CD4-positive, CD25-positive, alpha-beta regulatory T cell (primary cell): ENCODE measurements around the gene CABP4. TPM values are rescaled to one million over a fixed set of nuclear protein-coding genes. Genes with fewer than 3 reads are reported as not detected.

Experiments used
- ATAC-seq, 2 donors: fragments of 150-1000 bp; cut with Tn5 transposase; one replicate each; pipeline ENCODE4 v1.10.0; 2021; ENCODE audit warnings: low read depth in 2 of 2, moderate number of reproducible peaks in 2 of 2, moderate library complexity in 1 of 2
- DNase-seq, 3 donors: peaks; one replicate each; pipeline versions ENCODE4 v3.0.0 to v3.0.0-alpha.2; 2012 to 2022; ENCODE audit warnings: mixed read lengths in 1 of 3
- H3K27ac ChIP-seq: one replicate; pipeline ENCODE4 v1.7.0; 2013; ENCODE audit warnings: mild to moderate bottlenecking, low read length; ENCODE audit not compliant: insufficient read depth, poor library complexity, severe bottlenecking
- H3K27me3 ChIP-seq: one replicate; pipeline ENCODE4 v1.7.0; 2013; ENCODE audit warnings: low read length; ENCODE audit not compliant: control insufficient read depth, insufficient read depth
- H3K36me3 ChIP-seq: one replicate; pipeline ENCODE4 v1.7.0; 2013; ENCODE audit warnings: mild to moderate bottlenecking, low read length, moderate library complexity; ENCODE audit not compliant: control insufficient read depth, insufficient read depth
- H3K4me1 ChIP-seq: 2 replicates; pipeline ENCODE4 v1.7.0; 2013; ENCODE audit warnings: mild to moderate bottlenecking, low read length; ENCODE audit not compliant: insufficient read depth, control insufficient read depth, poor library complexity, severe bottlenecking
- H3K4me3 ChIP-seq: one replicate; pipeline ENCODE4 v1.7.0; 2013; ENCODE audit warnings: low read depth, mild to moderate bottlenecking, low read length, moderate library complexity
- H3K9me3 ChIP-seq, 2 experiments: 1 replicate in 1 of 2; 2 replicates in 1 of 2; pipeline ENCODE4 v1.7.0; 2013; ENCODE audit warnings: low read length in 2 of 2, mild to moderate bottlenecking in 1 of 2, moderate library complexity in 1 of 2; ENCODE audit not compliant: control insufficient read depth in 2 of 2
- H3K27ac Mint-ChIP-seq, 3 donors: one replicate each; pipeline ENCODE4 v1.8.0; 2020 to 2022; ENCODE audit warnings: mild to moderate bottlenecking in 3 of 3, mixed read lengths in 3 of 3, moderate library complexity in 2 of 3
- H3K27me3 Mint-ChIP-seq: one replicate; pipeline ENCODE4 v1.8.0; 2022; ENCODE audit warnings: mild to moderate bottlenecking, mixed read lengths
- H3K36me3 Mint-ChIP-seq: one replicate; pipeline ENCODE4 v1.8.0; 2020; ENCODE audit warnings: mixed read lengths
- H3K4me1 Mint-ChIP-seq, 4 donors: one replicate each; pipeline ENCODE4 v1.8.0; 2020 to 2022; ENCODE audit warnings: mixed read lengths in 4 of 4, mild to moderate bottlenecking in 1 of 4
- H3K4me3 Mint-ChIP-seq, 4 donors: one replicate each; pipeline ENCODE4 v1.8.0; 2020 to 2022; ENCODE audit warnings: mild to moderate bottlenecking in 4 of 4, mixed read lengths in 4 of 4, moderate library complexity in 3 of 4
- H3K9me3 Mint-ChIP-seq, 7 donors: one replicate each; pipeline ENCODE4 v1.8.0; 2020 to 2022; ENCODE audit warnings: mixed read lengths in 7 of 7, mild to moderate bottlenecking in 3 of 7, moderate library complexity in 2 of 7
- polyA plus RNA-seq, 4 donors: library from polyadenylated mRNA; unstranded; fragments of 300-500 nt; fragmentation: Illumina TruSeq; gene quantifications; one replicate each; pipeline ENCODE4 v1.2.3, GENCODE V29; 2021
- total RNA-seq: library from RNA; stranded (reverse); gene quantifications from one replicate; pipeline ENCODE4 v1.2.3, GENCODE V29; 2022

Gene CABP4
- total and polyA plus RNA-seq, 5 donors from 2014 or later, result 0.57 to 13.2 (median 0.96) TPM

- H3K9me3 Mint-ChIP-seq, result no peaks in the 10 kb centered on the region
- peaks cover 0 to 74% (median 25%) of the 10 kb centered on the region in 4 donors for H3K4me1 Mint-ChIP-seq
- Histone ChIP-seq H3K36me3 (peaks cover 23% of the 10 kb centered on the region), H3K9me3 (no peaks in the 10 kb centered on the region), H3K27me3 (no peaks in the 10 kb centered on the region), H3K4me3 (no peak overlapping the region), H3K27ac (peak overlapping the region; percentile 94), H3K4me1 (peaks cover 77% of the 10 kb centered on the region)
- peaks cover 10% of the 10 kb centered on the region for H3K36me3 Mint-ChIP-seq
- DNase-seq (no peak), ATAC-seq (no peak)
- no peaks in the 10 kb centered on the region for H3K27me3 Mint-ChIP-seq
- H3K4me3 Mint-ChIP-seq, result peak overlapping the region; percentile 61 to 87 (median 76)
- peak overlapping the region in 2 of 3 donors; percentile 52 to 80 for H3K27ac Mint-ChIP-seq
These were observed 20.7 kb upstream of the CABP4 start for GRCh38 chr11:67434395-67434881.

GRCh38 chr11:67435031-67435726 is 20.0 kb upstream of the CABP4 start:
- peak overlapping the region; percentile 94 for H3K27ac ChIP-seq
- Mint-ChIP-seq H3K27ac (peak overlapping the region; percentile 75 to 90 (median 84)), H3K4me1 (peaks cover 0 to 77% (median 29%) of the 10 kb centered on the region in 4 donors), H3K27me3 (no peaks in the 10 kb centered on the region), H3K9me3 (no peaks in the 10 kb centered on the region), H3K36me3 (peaks cover 10% of the 10 kb centered on the region), H3K4me3 (peak overlapping the region; percentile 81 to 98 (median 92))
- peaks cover 23% of the 10 kb centered on the region for H3K36me3 ChIP-seq
- no peaks in the 10 kb centered on the region for H3K27me3 ChIP-seq
- DNase-seq (no peak), ATAC-seq (no peak)
- H3K4me1 ChIP-seq, result peaks cover 77% of the 10 kb centered on the region
- peak overlapping the region; percentile 26 for H3K4me3 ChIP-seq
- no peaks in the 10 kb centered on the region for H3K9me3 ChIP-seq

GRCh38 chr11:67435727-67436458 is 19.3 kb upstream of the CABP4 start:
- DNase-seq (no peak), ATAC-seq (no peak)
- peak overlapping the region in 2 of 3 donors; percentile 82 to 92 for H3K27ac Mint-ChIP-seq
- peaks cover 0 to 79% (median 31%) of the 10 kb centered on the region in 4 donors for H3K4me1 Mint-ChIP-seq
- Histone ChIP-seq H3K27ac (peak overlapping the region; percentile 94), H3K4me1 (peaks cover 81% of the 10 kb centered on the region), H3K27me3 (no peaks in the 10 kb centered on the region), H3K4me3 (peak overlapping the region; percentile 90), H3K9me3 (no peaks in the 10 kb centered on the region), H3K36me3 (peaks cover 20% of the 10 kb centered on the region)
- no peaks in the 10 kb centered on the region for H3K27me3 Mint-ChIP-seq
- peak overlapping the region; percentile 97 to 99 (median 98) for H3K4me3 Mint-ChIP-seq
- H3K36me3 Mint-ChIP-seq, result peaks cover 10% of the 10 kb centered on the region
- no peaks in the 10 kb centered on the region for H3K9me3 Mint-ChIP-seq

GRCh38 chr11:67436459-67437081 is 18.6 kb upstream of the CABP4 start:
- peaks cover 18% of the 10 kb centered on the region for H3K36me3 ChIP-seq
- H3K36me3 Mint-ChIP-seq, result peaks cover 10% of the 10 kb centered on the region
- peak overlapping the region; percentile 97 to 99 (median 98) for H3K4me3 Mint-ChIP-seq
- ATAC-seq (peak; percentile 29 to 33), DNase-seq (peak in 2 of 3 donors; percentile 56 to 83)
- H3K27me3 ChIP-seq, result no peaks in the 10 kb centered on the region
- H3K9me3 ChIP-seq, result no peaks in the 10 kb centered on the region
- peaks cover 0 to 79% (median 30%) of the 10 kb centered on the region in 4 donors for H3K4me1 Mint-ChIP-seq
- peak overlapping the region; percentile 86 to 94 (median 92) for H3K27ac Mint-ChIP-seq
- peaks cover 88% of the 10 kb centered on the region for H3K4me1 ChIP-seq
- H3K9me3 Mint-ChIP-seq, result no peaks in the 10 kb centered on the region
- peak overlapping the region; percentile 94 for H3K27ac ChIP-seq
- H3K27me3 Mint-ChIP-seq, result no peaks in the 10 kb centered on the region
- H3K4me3 ChIP-seq, result peak overlapping the region; percentile 90

GRCh38 chr11:67437082-67437808 is 17.9 kb upstream of the CABP4 start, which contains the start of gene PTPRCAP:
TSS of gene PTPRCAP (minus strand) at chr11:67437682. CDS start at chr11:67437619, 63 bp downstream.
- H3K4me1 Mint-ChIP-seq, result peaks cover 4 to 78% (median 30%) of the 10 kb centered on the region in 4 donors
- H3K27ac Mint-ChIP-seq, result peak within 1 kb of the TSS; percentile 92 to 94 (median 94)

GRCh38 chr11:67437809-67438157 is 17.4 kb upstream of the CABP4 start:
- peaks cover 9% of the 10 kb centered on the region for H3K36me3 ChIP-seq
- peak overlapping the region; percentile 97 to 99 (median 98) for H3K4me3 Mint-ChIP-seq
- DNase-seq (no peak), ATAC-seq (no peak)
- no peaks in the 10 kb centered on the region for H3K27me3 Mint-ChIP-seq
- peaks cover 94% of the 10 kb centered on the region for H3K4me1 ChIP-seq
- H3K27ac Mint-ChIP-seq, result peak overlapping the region; percentile 92 to 94 (median 94)
- peaks cover 6 to 78% (median 30%) of the 10 kb centered on the region in 4 donors for H3K4me1 Mint-ChIP-seq
- peaks cover 5% of the 10 kb centered on the region for H3K36me3 Mint-ChIP-seq
- H3K9me3 Mint-ChIP-seq, result no peaks in the 10 kb centered on the region
- peak overlapping the region; percentile 94 for H3K27ac ChIP-seq
- H3K4me3 ChIP-seq, result peak overlapping the region; percentile 88
- H3K9me3 ChIP-seq, result no peaks in the 10 kb centered on the region
- H3K27me3 ChIP-seq, result no peaks in the 10 kb centered on the region

More at GRCh38 chr11:67437082-67437808, 17.9 kb upstream of the CABP4 start, which contains the start of gene PTPRCAP:
- Histone ChIP-seq H3K36me3 (peaks cover 12% of the 10 kb centered on the region), H3K4me3 (peak within 1 kb of the TSS; percentile 90), H3K27me3 (no peaks in the 10 kb centered on the region), H3K9me3 (no peaks in the 10 kb centered on the region), H3K27ac (peak within 1 kb of the TSS; percentile 94), H3K4me1 (peaks cover 93% of the 10 kb centered on the region)
- no peaks in the 10 kb centered on the region for H3K27me3 Mint-ChIP-seq
- peaks cover 5% of the 10 kb centered on the region for H3K36me3 Mint-ChIP-seq
- ATAC-seq (peak; percentile 64 to 67), DNase-seq (peak; percentile 72 to 90 (median 84))
- no peaks in the 10 kb centered on the region for H3K9me3 Mint-ChIP-seq
- H3K4me3 Mint-ChIP-seq, result peak within 1 kb of the TSS; percentile 97 to 99 (median 98)
